ENCODE measurements around the gene MUC5AC.

MUC5AC gene

DNA sequence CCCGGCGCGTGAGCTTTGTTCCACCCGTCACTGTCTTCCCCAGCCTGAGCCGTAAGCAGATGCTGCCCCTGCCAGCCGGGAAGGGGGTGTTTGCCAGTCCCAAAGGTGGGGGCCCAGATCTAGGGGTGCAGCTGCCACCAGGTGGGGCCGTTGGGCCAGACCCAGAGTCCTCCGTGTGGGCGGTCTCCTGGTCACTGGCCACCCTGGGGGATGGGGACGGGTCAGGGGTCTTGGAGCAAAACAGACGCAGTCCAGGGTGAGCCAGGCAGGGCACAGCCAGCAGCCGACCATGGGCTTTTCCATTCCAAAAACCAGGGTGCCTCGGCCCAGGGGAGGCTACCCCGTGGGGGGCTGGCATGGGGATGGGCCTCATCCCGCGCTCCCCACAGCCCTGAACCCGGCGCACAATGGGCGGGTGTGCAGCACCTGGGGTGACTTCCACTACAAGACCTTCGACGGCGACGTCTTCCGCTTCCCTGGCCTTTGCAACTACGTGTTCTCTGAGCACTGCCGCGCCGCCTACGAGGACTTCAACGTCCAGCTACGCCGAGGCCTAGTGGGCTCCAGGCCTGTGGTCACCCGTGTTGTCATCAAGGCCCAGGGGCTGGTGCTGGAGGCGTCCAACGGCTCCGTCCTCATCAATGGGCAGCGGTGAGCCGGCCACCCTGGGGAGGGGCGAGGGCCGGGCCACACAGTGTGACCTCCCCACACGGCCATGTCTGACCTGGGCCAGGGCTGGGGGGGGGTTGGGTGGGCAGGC lies 68.7 kb downstream of the MUC5AC start:
- Histone ChIP-seq H3K4me1 (ENCODE audit: control insufficient read depth, low read depth, low read length) (peaks cover 2% of the 10 kb centered on the region), H3K4me3 (ENCODE audit: low read length) (no peak overlapping the region), H3K4ac (ENCODE audit: low read depth, low read length) (no peak overlapping the region), H2AK5ac (ENCODE audit: low read length) (no peak overlapping the region), H3K79me2 (ENCODE audit: control insufficient read depth, insufficient read depth, low read length) (no peaks in the 10 kb centered on the region), H2BK5ac (ENCODE audit: low read length) (no peak overlapping the region), H2BK15ac (replicated peaks; ENCODE audit: low read depth) (no peak overlapping the region), H3K18ac (ENCODE audit: low read length) (no peak overlapping the region), H3K79me1 (ENCODE audit: low read length) (no peaks in the 10 kb centered on the region), H3K27me3 (ENCODE audit: insufficient read depth, low read length, poor library complexity) (no peaks in the 10 kb centered on the region), H3K27ac (ENCODE audit: low read depth, low read length) (no peak overlapping the region), H3K56ac (ENCODE audit: low read length) (no peak overlapping the region), H3K23ac (ENCODE audit: low read length) (no peak overlapping the region), H4K8ac (ENCODE audit: low read depth, low read length) (no peak overlapping the region), H3K9ac (ENCODE audit: low read length) (no peak overlapping the region), H2BK120ac (ENCODE audit: low read depth, low read length) (no peak overlapping the region), H3K36me3 (ENCODE audit: control insufficient read depth, insufficient read depth, low read length) (no peaks in the 10 kb centered on the region), H3K4me2 (ENCODE audit: low read length) (no peak overlapping the region), H4K5ac (ENCODE audit: low read length) (no peak overlapping the region)
- WGBS (ENCODE audit: extremely low coverage, insufficient coverage, low lambda C conversion rate), result no CpG with 5 or more reads among the region's 41 CpGs
- DNase-seq, result no peak

DNA sequence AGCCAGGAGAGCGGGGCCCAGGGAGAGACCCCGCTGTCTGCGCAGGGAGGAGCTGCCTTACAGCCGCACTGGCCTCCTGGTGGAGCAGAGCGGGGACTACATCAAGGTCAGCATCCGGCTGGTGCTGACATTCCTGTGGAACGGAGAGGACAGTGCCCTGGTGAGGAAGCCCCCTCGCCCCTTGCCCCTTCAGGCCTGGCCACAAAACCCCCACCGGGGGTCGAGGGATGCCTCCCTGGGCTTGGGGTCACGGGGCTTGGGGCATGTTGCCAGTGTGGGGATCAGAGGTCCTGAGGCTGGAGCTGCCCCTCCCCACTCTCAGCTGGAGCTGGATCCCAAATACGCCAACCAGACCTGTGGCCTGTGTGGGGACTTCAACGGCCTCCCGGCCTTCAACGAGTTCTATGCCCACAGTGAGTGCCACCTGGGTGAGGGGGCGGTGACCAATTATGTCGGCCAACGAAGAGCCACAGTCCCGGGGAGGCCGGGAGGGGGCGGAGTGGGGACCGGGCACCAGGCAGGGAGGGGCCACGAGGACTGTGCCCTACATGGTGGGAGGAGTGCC lies 69.3 kb downstream of the MUC5AC start:
- H3K27ac ChIP-seq (ENCODE audit: low read depth, low read length), result no peak overlapping the region
- no peak overlapping the region for H4K8ac ChIP-seq (ENCODE audit: low read depth, low read length)
- no peaks in the 10 kb centered on the region for H3K79me2 ChIP-seq (ENCODE audit: control insufficient read depth, insufficient read depth, low read length)
- no peak overlapping the region for H3K4me3 ChIP-seq (ENCODE audit: low read length)
- H3K4ac ChIP-seq (ENCODE audit: low read depth, low read length), result no peak overlapping the region
- no peak overlapping the region for H3K23ac ChIP-seq (ENCODE audit: low read length)
- H3K79me1 ChIP-seq (ENCODE audit: low read length), result no peaks in the 10 kb centered on the region
- H2BK5ac ChIP-seq (ENCODE audit: low read length), result no peak overlapping the region
- H3K4me2 ChIP-seq (ENCODE audit: low read length), result no peak overlapping the region
- H3K36me3 ChIP-seq (ENCODE audit: control insufficient read depth, insufficient read depth, low read length), result no peaks in the 10 kb centered on the region
- H3K27me3 ChIP-seq (ENCODE audit: insufficient read depth, low read length, poor library complexity), result no peaks in the 10 kb centered on the region
- no peak overlapping the region for H2BK120ac ChIP-seq (ENCODE audit: low read depth, low read length)
- H3K4me1 ChIP-seq (ENCODE audit: control insufficient read depth, low read depth, low read length), result peaks cover 2% of the 10 kb centered on the region
- no peak overlapping the region for H2AK5ac ChIP-seq (ENCODE audit: low read length)
- H3K9ac ChIP-seq (ENCODE audit: low read length), result no peak overlapping the region
- H2BK15ac ChIP-seq (replicated peaks; ENCODE audit: low read depth), result no peak overlapping the region
- H3K56ac ChIP-seq (ENCODE audit: low read length), result no peak overlapping the region
- peak; percentile 25 for DNase-seq
- no CpG with 5 or more reads among the region's 23 CpGs for WGBS (ENCODE audit: extremely low coverage, insufficient coverage, low lambda C conversion rate)
- no peak overlapping the region for H3K18ac ChIP-seq (ENCODE audit: low read length)
- no peak overlapping the region for H4K5ac ChIP-seq (ENCODE audit: low read length)

DNA sequence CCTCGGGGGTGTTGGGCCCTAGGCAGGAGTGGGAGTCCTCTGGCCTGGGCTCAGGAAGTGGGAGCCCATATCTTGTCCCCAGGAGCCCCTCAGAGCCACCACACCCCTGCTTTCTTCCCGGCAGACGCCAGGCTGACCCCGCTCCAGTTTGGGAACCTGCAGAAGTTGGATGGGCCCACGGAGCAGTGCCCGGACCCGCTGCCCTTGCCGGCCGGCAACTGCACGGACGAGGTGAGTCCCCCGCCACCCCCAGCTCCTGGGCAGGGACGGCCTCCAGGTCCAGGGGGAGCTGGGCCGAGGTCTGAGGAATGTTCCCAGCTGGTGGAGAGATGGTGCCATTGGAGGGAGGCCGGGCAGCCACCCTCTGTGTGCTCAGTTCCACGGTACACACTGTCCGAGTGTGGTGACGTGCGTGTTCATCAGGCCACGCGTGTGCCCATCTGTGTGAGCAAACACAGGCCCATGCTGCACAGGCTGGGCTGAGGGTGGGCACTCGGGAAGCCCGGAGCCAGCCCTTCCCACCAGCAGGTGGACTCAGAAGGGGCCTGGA lies 69.9 kb downstream of the MUC5AC start:
- no peaks in the 10 kb centered on the region for H3K36me3 ChIP-seq (ENCODE audit: control insufficient read depth, insufficient read depth, low read length)
- no peak overlapping the region for H3K4me3 ChIP-seq (ENCODE audit: low read length)
- no peak overlapping the region for H2BK15ac ChIP-seq (replicated peaks; ENCODE audit: low read depth)
- no peak overlapping the region for H4K5ac ChIP-seq (ENCODE audit: low read length)
- H3K4me1 ChIP-seq (ENCODE audit: control insufficient read depth, low read depth, low read length), result peaks cover 2% of the 10 kb centered on the region
- H3K4me2 ChIP-seq (ENCODE audit: low read length), result no peak overlapping the region
- H3K23ac ChIP-seq (ENCODE audit: low read length), result no peak overlapping the region
- no peaks in the 10 kb centered on the region for H3K27me3 ChIP-seq (ENCODE audit: insufficient read depth, low read length, poor library complexity)
- no peak overlapping the region for H2BK120ac ChIP-seq (ENCODE audit: low read depth, low read length)
- no peak overlapping the region for H3K9ac ChIP-seq (ENCODE audit: low read length)
- H4K8ac ChIP-seq (ENCODE audit: low read depth, low read length), result no peak overlapping the region
- H3K4ac ChIP-seq (ENCODE audit: low read depth, low read length), result no peak overlapping the region
- no peak overlapping the region for H3K18ac ChIP-seq (ENCODE audit: low read length)
- WGBS (ENCODE audit: extremely low coverage, insufficient coverage, low lambda C conversion rate), result no CpG with 5 or more reads among the region's 23 CpGs
- no peak overlapping the region for H3K56ac ChIP-seq (ENCODE audit: low read length)
- H3K27ac ChIP-seq (ENCODE audit: low read depth, low read length), result no peak overlapping the region
- DNase-seq, result no peak
- H3K79me1 ChIP-seq (ENCODE audit: low read length), result no peaks in the 10 kb centered on the region
- no peak overlapping the region for H2BK5ac ChIP-seq (ENCODE audit: low read length)
- no peak overlapping the region for H2AK5ac ChIP-seq (ENCODE audit: low read length)
- H3K79me2 ChIP-seq (ENCODE audit: control insufficient read depth, insufficient read depth, low read length), result no peaks in the 10 kb centered on the region

DNA sequence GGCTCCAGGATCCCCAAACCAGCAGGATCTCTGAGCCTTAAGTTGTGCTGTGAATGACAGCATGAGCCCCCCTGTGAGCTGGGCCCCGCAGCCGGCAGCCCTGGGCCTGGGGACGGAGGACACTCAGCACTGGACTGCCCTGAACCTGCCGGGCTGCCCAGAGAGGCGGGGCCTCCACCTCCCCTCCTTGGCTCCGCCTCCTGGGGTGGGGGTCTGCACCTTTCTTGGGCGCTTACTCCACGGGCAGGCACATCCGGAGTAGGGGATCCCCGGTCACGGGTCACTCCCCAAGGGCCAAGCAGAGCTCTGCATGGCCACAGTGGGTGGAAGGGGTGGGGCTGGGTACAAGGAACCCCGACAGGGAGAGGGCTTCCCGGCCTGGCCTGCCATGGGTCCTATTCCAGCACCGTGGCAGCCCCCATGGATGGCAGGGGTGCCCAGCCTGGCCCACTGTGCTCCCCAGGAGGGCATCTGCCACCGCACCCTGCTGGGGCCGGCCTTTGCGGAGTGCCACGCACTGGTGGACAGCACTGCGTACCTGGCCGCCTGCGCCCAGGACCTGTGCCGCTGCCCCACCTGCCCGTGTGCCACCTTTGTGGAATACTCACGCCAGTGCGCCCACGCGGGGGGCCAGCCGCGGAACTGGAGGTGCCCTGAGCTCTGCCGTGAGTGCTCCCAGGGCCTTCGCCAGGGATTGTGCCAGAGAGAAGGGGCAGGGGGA lies 70.5 kb downstream of the MUC5AC start:
- H2AK5ac ChIP-seq (ENCODE audit: low read length), result no peak overlapping the region
- H2BK5ac ChIP-seq (ENCODE audit: low read length), result no peak overlapping the region
- no peak overlapping the region for H3K23ac ChIP-seq (ENCODE audit: low read length)
- no peak overlapping the region for H3K4me2 ChIP-seq (ENCODE audit: low read length)
- H3K9ac ChIP-seq (ENCODE audit: low read length), result no peak overlapping the region
- no peaks in the 10 kb centered on the region for H3K36me3 ChIP-seq (ENCODE audit: control insufficient read depth, insufficient read depth, low read length)
- no peaks in the 10 kb centered on the region for H3K79me1 ChIP-seq (ENCODE audit: low read length)
- no peak overlapping the region for H3K4me3 ChIP-seq (ENCODE audit: low read length)
- DNase-seq, result no peak
- WGBS (ENCODE audit: extremely low coverage, insufficient coverage, low lambda C conversion rate), result no CpG with 5 or more reads among the region's 31 CpGs
- no peak overlapping the region for H3K27ac ChIP-seq (ENCODE audit: low read depth, low read length)
- no peak overlapping the region for H4K5ac ChIP-seq (ENCODE audit: low read length)
- peaks cover 2% of the 10 kb centered on the region for H3K4me1 ChIP-seq (ENCODE audit: control insufficient read depth, low read depth, low read length)
- no peak overlapping the region for H3K4ac ChIP-seq (ENCODE audit: low read depth, low read length)
- no peaks in the 10 kb centered on the region for H3K27me3 ChIP-seq (ENCODE audit: insufficient read depth, low read length, poor library complexity)
- H3K79me2 ChIP-seq (ENCODE audit: control insufficient read depth, insufficient read depth, low read length), result no peaks in the 10 kb centered on the region
- H2BK120ac ChIP-seq (ENCODE audit: low read depth, low read length), result no peak overlapping the region
- no peak overlapping the region for H3K18ac ChIP-seq (ENCODE audit: low read length)
- H3K56ac ChIP-seq (ENCODE audit: low read length), result no peak overlapping the region
- H2BK15ac ChIP-seq (replicated peaks; ENCODE audit: low read depth), result no peak overlapping the region
- no peak overlapping the region for H4K8ac ChIP-seq (ENCODE audit: low read depth, low read length)

DNA sequence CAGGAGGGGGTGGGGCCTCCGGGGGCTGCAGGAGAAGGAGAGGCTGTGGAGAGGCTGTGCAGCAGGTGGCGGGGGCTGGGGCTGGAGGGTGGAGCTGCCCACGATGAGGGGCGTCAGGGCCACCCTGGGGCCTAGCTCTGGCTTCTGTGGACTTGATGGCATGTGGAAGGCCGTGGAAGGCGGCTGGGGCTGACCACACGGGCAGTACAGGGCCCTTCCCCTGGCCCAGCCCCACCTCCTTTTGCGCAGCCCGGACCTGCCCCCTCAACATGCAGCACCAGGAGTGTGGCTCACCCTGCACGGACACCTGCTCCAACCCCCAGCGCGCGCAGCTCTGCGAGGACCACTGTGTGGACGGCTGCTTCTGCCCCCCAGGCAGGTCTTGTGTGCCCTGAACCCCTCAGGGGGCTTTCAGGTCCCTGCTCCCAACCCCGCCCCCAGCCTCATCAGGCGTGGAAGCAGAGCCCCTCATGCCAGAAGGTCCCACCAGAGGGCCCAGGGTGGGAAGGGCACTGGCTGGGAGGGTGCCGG lies 71.2 kb downstream of the MUC5AC start:
- DNase-seq, result no peak
- no peak overlapping the region for H3K9ac ChIP-seq (ENCODE audit: low read length)
- no peaks in the 10 kb centered on the region for H3K79me1 ChIP-seq (ENCODE audit: low read length)
- no peak overlapping the region for H3K56ac ChIP-seq (ENCODE audit: low read length)
- H3K36me3 ChIP-seq (ENCODE audit: control insufficient read depth, insufficient read depth, low read length), result no peaks in the 10 kb centered on the region
- H3K79me2 ChIP-seq (ENCODE audit: control insufficient read depth, insufficient read depth, low read length), result no peaks in the 10 kb centered on the region
- no peak overlapping the region for H2AK5ac ChIP-seq (ENCODE audit: low read length)
- no peak overlapping the region for H4K5ac ChIP-seq (ENCODE audit: low read length)
- no CpG with 5 or more reads among the region's 18 CpGs for WGBS (ENCODE audit: extremely low coverage, insufficient coverage, low lambda C conversion rate)
- no peak overlapping the region for H3K4me2 ChIP-seq (ENCODE audit: low read length)
- H2BK15ac ChIP-seq (replicated peaks; ENCODE audit: low read depth), result no peak overlapping the region
- peaks cover 2% of the 10 kb centered on the region for H3K4me1 ChIP-seq (ENCODE audit: control insufficient read depth, low read depth, low read length)
- H3K27ac ChIP-seq (ENCODE audit: low read depth, low read length), result no peak overlapping the region
- no peak overlapping the region for H3K4me3 ChIP-seq (ENCODE audit: low read length)
- no peaks in the 10 kb centered on the region for H3K27me3 ChIP-seq (ENCODE audit: insufficient read depth, low read length, poor library complexity)
- no peak overlapping the region for H3K18ac ChIP-seq (ENCODE audit: low read length)
- H3K4ac ChIP-seq (ENCODE audit: low read depth, low read length), result no peak overlapping the region
- no peak overlapping the region for H2BK120ac ChIP-seq (ENCODE audit: low read depth, low read length)
- no peak overlapping the region for H3K23ac ChIP-seq (ENCODE audit: low read length)
- H4K8ac ChIP-seq (ENCODE audit: low read depth, low read length), result no peak overlapping the region
- H2BK5ac ChIP-seq (ENCODE audit: low read length), result no peak overlapping the region

Measured in mesendoderm (in vitro differentiated cells).